H1 (cell line): ENCODE measurements around the gene GULP1. TPM values are rescaled to one million over a fixed set of nuclear protein-coding genes. Genes with fewer than 3 reads are reported as not detected.

ENCODE experiments used
- CTCF ChIA-PET: fragments of 300-600 bp; sonication (Branson Sonifier 250); formaldehyde crosslinking; loops from one replicate; lab custom pipeline; 2021; ENCODE audit not compliant: partially characterized antibody; lab: Charles Lee
- POLR2A ChIA-PET: fragments of 300-600 bp; sonication (Branson Sonifier 250); formaldehyde crosslinking; loops from one replicate; lab custom pipeline; 2021; ENCODE audit warnings: inconsistent platforms; ENCODE audit not compliant: partially characterized antibody; lab: Charles Lee
- DNase-seq, 2 experiments: peaks; one replicate each; pipeline versions ENCODE4 v3.0.0 to v3.0.0-alpha.2; 2010 to 2022; ENCODE audit warnings: low spot score in 2 of 2, low read depth in 1 of 2, mixed read lengths in 1 of 2
- FAIRE-seq: peaks from 2 replicates; lab custom pipeline; 2011; peaks lifted over from hg19 to GRCh38; lab: Jason Lieb, UNC
- H2AFZ ChIP-seq: 2 replicates; pipeline ENCODE4 v1.8.1; 2012; ENCODE audit warnings: low read length, inconsistent platforms
- H2AK5ac ChIP-seq: 2 replicates; pipeline ENCODE4 v1.6.1; 2013; ENCODE audit warnings: low read depth, low read length
- H2BK120ac ChIP-seq: replicated peaks from 2 replicates; pipeline ENCODE3; 2013; ENCODE audit warnings: low read depth, low read length, inconsistent platforms
- H2BK12ac ChIP-seq: 2 replicates; pipeline ENCODE4 v1.6.1; 2013; ENCODE audit warnings: low read depth, low read length
- H2BK15ac ChIP-seq: 2 replicates; pipeline ENCODE4 v1.6.1; 2013; ENCODE audit warnings: low read length
- H2BK20ac ChIP-seq: 2 replicates; pipeline ENCODE4 v1.6.1; 2013; ENCODE audit warnings: low read length
- H2BK5ac ChIP-seq: 2 replicates; pipeline ENCODE4 v1.6.1; 2013; ENCODE audit warnings: low read depth, low read length
- H3K14ac ChIP-seq: 2 replicates; pipeline ENCODE4 v1.6.1; 2013; ENCODE audit warnings: inconsistent platforms; ENCODE audit not compliant: insufficient read length
- H3K18ac ChIP-seq: 2 replicates; pipeline ENCODE4 v1.6.1; 2013; ENCODE audit warnings: low read length; ENCODE audit errors: extremely low read depth
- H3K23ac ChIP-seq: 2 replicates; pipeline ENCODE4 v1.6.1; 2013; ENCODE audit warnings: inconsistent platforms; ENCODE audit not compliant: insufficient read length
- H3K23me2 ChIP-seq: 2 replicates; pipeline ENCODE4 v1.6.1; 2013; ENCODE audit warnings: low read depth, low read length
- H3K27ac ChIP-seq: 2 replicates; pipeline ENCODE4 v1.6.1; 2011; ENCODE audit warnings: low read depth, low read length, inconsistent platforms
- H3K27me3 ChIP-seq, 4 experiments: replicated peaks in 1 of 4; 1 replicate in 1 of 4; 2 replicates in 3 of 4; pipeline versions ENCODE4 v1.6.1 to v1.8.1; 2011 to 2013; ENCODE audit warnings: low read length in 3 of 4, mild to moderate bottlenecking in 3 of 4, inconsistent platforms in 2 of 4, mixed read lengths in 2 of 4, moderate library complexity in 1 of 4; ENCODE audit not compliant: control insufficient read depth in 3 of 4, insufficient read depth in 3 of 4; ENCODE audit errors: extremely low read depth in 1 of 4
- H3K36me3 ChIP-seq, 4 experiments: 2 replicates each; pipeline versions ENCODE4 v1.6.1 to v1.8.1; 2011 to 2013; ENCODE audit warnings: mild to moderate bottlenecking in 4 of 4, low read length in 3 of 4, moderate library complexity in 2 of 4, control low read depth in 1 of 4, inconsistent platforms in 1 of 4; ENCODE audit not compliant: insufficient read depth in 4 of 4, control insufficient read depth in 2 of 4
- H3K4ac ChIP-seq: replicated peaks from 2 replicates; pipeline ENCODE3; 2013; ENCODE audit warnings: low read length, low read depth, mixed read lengths, inconsistent platforms; ENCODE audit not compliant: insufficient read length
- H3K4me1 ChIP-seq, 4 experiments: replicated peaks in 1 of 4; 1 replicate in 1 of 4; 2 replicates in 3 of 4; pipeline versions ENCODE4 v1.6.1 to v1.8.1; 2011 to 2013; ENCODE audit warnings: low read length in 3 of 4, inconsistent platforms in 2 of 4, mixed read lengths in 1 of 4; ENCODE audit not compliant: insufficient read depth in 4 of 4, control insufficient read depth in 3 of 4
- H3K4me2 ChIP-seq, 2 experiments: 2 replicates each; pipeline versions ENCODE4 v1.6.1 to v1.8.1; 2011 to 2013; ENCODE audit warnings: low read depth in 2 of 2, low read length in 2 of 2, control low read depth in 1 of 2, inconsistent platforms in 1 of 2, mild to moderate bottlenecking in 1 of 2; ENCODE audit not compliant: insufficient read depth in 1 of 2
- H3K4me3 ChIP-seq, 4 experiments: fragments of 200-600, 300-600 bp in 1 of 4; sonication (generic), shearing (Covaris generic), sonication (Bioruptor Twin) in 1 of 4; 2 replicates each; pipeline versions ENCODE4 v1.5.1 to v1.8.1; 2011 to 2016; ENCODE audit warnings: low read length in 4 of 4, low read depth in 3 of 4, control low read depth in 2 of 4, inconsistent platforms in 2 of 4, mild to moderate bottlenecking in 2 of 4, mixed read lengths in 1 of 4, moderate library complexity in 1 of 4; ENCODE audit not compliant: insufficient read depth in 2 of 4; ENCODE audit errors: extremely low read depth in 1 of 4
- H3K56ac ChIP-seq: replicated peaks from 2 replicates; pipeline ENCODE3; 2013; ENCODE audit warnings: low read depth, mild to moderate bottlenecking, mixed read lengths, low read length, inconsistent platforms; ENCODE audit not compliant: insufficient read length
- H3K79me1 ChIP-seq: 2 replicates; pipeline ENCODE4 v1.6.1; 2013; ENCODE audit warnings: low read depth, low read length, control low read depth
- H3K79me2 ChIP-seq, 2 experiments: 2 replicates each; pipeline versions ENCODE4 v1.6.1 to v1.8.1; 2012 to 2013; ENCODE audit warnings: low read length in 2 of 2, mild to moderate bottlenecking in 2 of 2, inconsistent platforms in 1 of 2; ENCODE audit not compliant: insufficient read depth in 2 of 2, control insufficient read depth in 1 of 2
- H3K9ac ChIP-seq, 4 experiments: replicated peaks in 1 of 4; 1 replicate in 1 of 4; 2 replicates in 3 of 4; pipeline versions ENCODE4 v1.6.1 to v1.8.1; 2011 to 2013; ENCODE audit warnings: low read depth in 3 of 4, low read length in 3 of 4, control low read depth in 2 of 4, mild to moderate bottlenecking in 2 of 4, moderate library complexity in 2 of 4, inconsistent platforms in 1 of 4; ENCODE audit errors: extremely low read depth in 1 of 4
- H3K9me3 ChIP-seq, 2 experiments: 2 replicates each; pipeline versions ENCODE4 v1.6.1 to v1.8.1; 2012 to 2013; ENCODE audit warnings: mild to moderate bottlenecking in 2 of 2, moderate library complexity in 2 of 2, control low read depth in 1 of 2, inconsistent platforms in 1 of 2, low read depth in 1 of 2, low read length in 1 of 2, mixed read lengths in 1 of 2; ENCODE audit not compliant: insufficient read depth in 2 of 2
- H4K20me1 ChIP-seq, 2 experiments: replicated peaks in 1 of 2; 2 replicates each; pipeline versions ENCODE3 to v1.8.1; 2011 to 2013; ENCODE audit warnings: inconsistent platforms in 2 of 2, low read length in 2 of 2, mild to moderate bottlenecking in 1 of 2; ENCODE audit not compliant: insufficient read depth in 2 of 2, control insufficient read depth in 1 of 2
- H4K5ac ChIP-seq: 2 replicates; pipeline ENCODE4 v1.6.1; 2013; ENCODE audit warnings: low read length, low read depth, mixed read lengths, inconsistent platforms; ENCODE audit not compliant: insufficient read length
- H4K8ac ChIP-seq: 2 replicates; pipeline ENCODE4 v1.8.0; 2013; ENCODE audit warnings: mild to moderate bottlenecking, moderate library complexity, low read length, inconsistent platforms; ENCODE audit not compliant: insufficient read depth; ENCODE audit errors: extremely low read depth
- H4K91ac ChIP-seq: replicated peaks from 2 replicates; pipeline ENCODE3; 2013; ENCODE audit warnings: low read length, mixed read lengths, inconsistent platforms; ENCODE audit not compliant: insufficient read length
- CBX5 ChIP-seq: fragments of 300-800, 300-1000 bp; sonication (generic); IDR thresholded peaks from 2 replicates; pipeline ENCODE4 v1.7.1; 2016; ENCODE audit warnings: antibody characterized with exemption, low read length, low read depth
- GTF2F1 ChIP-seq: IDR thresholded peaks from 2 replicates; pipeline ENCODE4 v1.6.1; 2012; ENCODE audit warnings: low read depth, low read length, improper control_type of control experiment, borderline replicate concordance
- JUND ChIP-seq: IDR thresholded peaks from 2 replicates; pipeline ENCODE4 v1.6.1; 2011; ENCODE audit warnings: mild to moderate bottlenecking, improper control_type of control experiment, low read length
- RAD21 ChIP-seq, 2 experiments: IDR thresholded peaks in 1 of 2; conservative IDR thresholded peaks in 1 of 2; 2 replicates each; pipeline ENCODE4 v1.6.1; 2011; ENCODE audit warnings: low read depth in 2 of 2, low read length in 2 of 2, improper control_type of control experiment in 1 of 2, inconsistent platforms in 1 of 2, mild to moderate bottlenecking in 1 of 2, moderate library complexity in 1 of 2
- SP2 ChIP-seq: IDR thresholded peaks from 2 replicates; pipeline ENCODE4 v1.6.1; 2012; ENCODE audit warnings: mild to moderate bottlenecking, low read length, inconsistent platforms
- WGBS, 2 experiments: shearing (Covaris generic) in 1 of 2; methylation state at CpG; one replicate each; pipeline versions ENCODE4 v1.1.6 to v1.1.7; 2013 to 2015; ENCODE audit warnings: low lambda C conversion rate in 2 of 2, mixed read lengths in 2 of 2, inconsistent platforms in 1 of 2, low coverage in 1 of 2, missing lambda C conversion rate in 1 of 2; ENCODE audit not compliant: insufficient replicate concordance in 2 of 2, insufficient coverage in 1 of 2, insufficient read length in 1 of 2; ENCODE audit errors: extremely low coverage in 1 of 2, missing lambda C conversion rate in 1 of 2; 5-methylcytosine and 5-hydroxymethylcytosine counted together
- polyA plus RNA-seq, 7 experiments: library from polyadenylated mRNA; depleted of rRNA in 3 of 7; stranded (reverse) in 5 of 7; unstranded in 2 of 7; fragments of >200 nt in 5 of 7; fragments of 200-250 nt in 2 of 7; gene quantifications; 1 replicate in 5 of 7; 2 replicates in 1 of 7; 4 replicates in 1 of 7; pipeline versions ENCODE4 v1.2.1 to v1.2.3, GENCODE V29; 2011 to 2013; ENCODE audit warnings: missing spikeins in 2 of 7, mixed read lengths in 2 of 7
- total RNA-seq: library from RNA; stranded (reverse); fragmentation: NEBNext Ultra II Directional; extraction: Animal tissue kit (Norgen Biotek cat#: 25700); gene quantifications from 2 replicates; pipeline ENCODE4 v1.2.1, GENCODE V29; 2021
- TF ChIP-seq, protein P1 (sequence below), 3 experiments: IDR thresholded peaks; 1 replicate in 2 of 3; 2 replicates in 1 of 3; pipeline versions ENCODE4 v1.5.1 to v1.6.1; 2011; ENCODE audit warnings: low read length in 3 of 3, mild to moderate bottlenecking in 3 of 3, inconsistent platforms in 2 of 3, low read depth in 1 of 3, moderate library complexity in 1 of 3; ENCODE audit not compliant: insufficient read depth in 1 of 3; ENCODE audit errors: control extremely low read depth in 1 of 3
- TF ChIP-seq, protein P2 (sequence below): IDR thresholded peaks from 2 replicates; pipeline ENCODE4 v1.6.1; 2012; ENCODE audit warnings: inconsistent platforms

Gene GULP1
- total and polyA plus RNA-seq, 2 of the 8 experiments (the other 6 are each of a cell fraction or from before 2014, with no cell fraction given): 69.7 to 139 TPM

DNA sequence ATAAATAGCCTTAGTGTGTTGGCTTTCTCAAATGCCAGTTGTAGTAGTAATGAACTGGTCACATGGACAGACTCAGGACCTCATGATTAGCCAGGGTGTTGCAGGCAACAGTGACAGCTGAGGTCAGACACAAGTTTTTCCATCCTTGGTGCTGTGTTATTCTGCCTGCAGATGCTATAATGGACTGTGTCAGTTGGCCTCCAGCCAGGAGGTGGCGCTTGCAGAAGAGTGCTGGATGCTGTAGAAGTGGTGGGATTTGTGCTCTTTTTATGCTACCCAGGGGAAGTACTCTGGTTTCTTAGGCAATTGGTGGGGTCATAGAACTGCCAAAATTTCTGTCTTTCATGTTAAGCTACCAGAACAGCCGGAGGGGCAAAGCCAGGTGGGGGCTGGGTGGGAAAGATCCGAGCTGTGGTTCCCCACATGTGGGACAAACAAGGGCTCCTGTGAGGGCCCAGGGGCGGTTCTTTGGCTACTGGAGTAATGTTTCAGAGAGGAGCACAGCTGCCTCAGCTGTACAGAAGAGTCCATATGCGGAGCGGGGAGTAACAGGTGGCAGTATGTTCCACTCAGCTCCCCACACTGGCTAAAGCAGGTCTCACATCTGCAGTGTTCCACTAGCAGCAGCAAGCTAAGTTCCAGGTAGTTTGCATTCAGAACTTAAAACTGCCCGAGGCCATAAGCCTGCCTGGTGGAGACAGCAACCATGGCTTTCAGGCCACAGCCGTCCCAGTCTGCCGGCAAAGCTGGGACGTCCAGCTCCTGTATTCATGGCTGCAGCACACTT, 104.4 kb downstream of the GULP1 start:
- ChIA-PET POLR2A (interaction anchor here (1.4 to 1.8 kb wide), 2 partner anchors 32 to 103 kb away, joined by 3 to 8 read pairs; no protein-coding TSS in a partner anchor), CTCF (interaction anchor here (0.7 to 3.2 kb wide), 17 partner anchors 8 to 529 kb away, joined by 3 to 20 read pairs (median 4); no protein-coding TSS in a partner anchor)
- 86% methylated on average over 10 of the region's 10 CpGs; no CpG with 5 or more reads in 1 of the 2 experiments for WGBS, 2 experiments
- Histone ChIP-seq H3K4me2 (no peak overlapping the region), H3K23me2 (peaks cover 2% of the 10 kb centered on the region; the same call in 1 of the 2 replicates), H2BK5ac (0 out of 2 replicates have a peak overlapping the region, but pooled peaks have one; percentile 16), H3K23ac (no peak overlapping the region), H3K56ac (no peak overlapping the region), H3K27me3 (no peaks in the 10 kb centered on the region), H3K27ac (no peak overlapping the region), H2BK12ac (no peak overlapping the region), H3K18ac (0 out of 2 replicates have a peak overlapping the region, but pooled peaks have one; percentile 24), H2BK120ac (peak overlapping the region; percentile 64), H4K5ac (no peak overlapping the region), H4K20me1 (peaks cover 7 to 9% of the 10 kb centered on the region in 2 experiments), H3K4me3 (no peak overlapping the region), H3K36me3 (peaks cover 0 to 5% (median 0%) of the 10 kb centered on the region in 4 experiments; a peak in 2 of 8 replicates), H3K9ac (no peak overlapping the region), H2AFZ (no peak overlapping the region), H3K14ac (no peak overlapping the region), H3K4ac (no peak overlapping the region), H4K91ac (no peak overlapping the region), H2BK15ac (no peak overlapping the region; the same call in 1 of the 2 replicates), H2BK20ac (no peak overlapping the region), H3K9me3 (no peaks in the 10 kb centered on the region), H2AK5ac (no peak overlapping the region), H3K79me1 (peaks cover 7% of the 10 kb centered on the region; the same call in 1 of the 2 replicates), H4K8ac (no peak overlapping the region), H3K79me2 (peaks cover 8 to 97% of the 10 kb centered on the region in 2 experiments), H3K4me1 (peaks cover 0 to 8% (median under 1%) of the 10 kb centered on the region in 4 experiments; a peak in 3 of 7 replicates)
- FAIRE-seq (peak; percentile 39), DNase-seq (no peak)
- TF ChIP-seq JUND (no peak), RAD21 (IDR thresholded peaks at IDR 0.05 in 1 of 2, conservative IDR thresholded peaks at IDR 0.05 in 1 of 2; ENCODE audit: low read depth in 2 of 2, low read length in 2 of 2) (peak; percentile 27 to 54; a peak in 3 of 4 replicates), SP2 (peak; percentile 11; the same call in 1 of the 2 replicates), GTF2F1 (no peak), CBX5 (no peak)
- TF ChIP-seq, protein P1, sequence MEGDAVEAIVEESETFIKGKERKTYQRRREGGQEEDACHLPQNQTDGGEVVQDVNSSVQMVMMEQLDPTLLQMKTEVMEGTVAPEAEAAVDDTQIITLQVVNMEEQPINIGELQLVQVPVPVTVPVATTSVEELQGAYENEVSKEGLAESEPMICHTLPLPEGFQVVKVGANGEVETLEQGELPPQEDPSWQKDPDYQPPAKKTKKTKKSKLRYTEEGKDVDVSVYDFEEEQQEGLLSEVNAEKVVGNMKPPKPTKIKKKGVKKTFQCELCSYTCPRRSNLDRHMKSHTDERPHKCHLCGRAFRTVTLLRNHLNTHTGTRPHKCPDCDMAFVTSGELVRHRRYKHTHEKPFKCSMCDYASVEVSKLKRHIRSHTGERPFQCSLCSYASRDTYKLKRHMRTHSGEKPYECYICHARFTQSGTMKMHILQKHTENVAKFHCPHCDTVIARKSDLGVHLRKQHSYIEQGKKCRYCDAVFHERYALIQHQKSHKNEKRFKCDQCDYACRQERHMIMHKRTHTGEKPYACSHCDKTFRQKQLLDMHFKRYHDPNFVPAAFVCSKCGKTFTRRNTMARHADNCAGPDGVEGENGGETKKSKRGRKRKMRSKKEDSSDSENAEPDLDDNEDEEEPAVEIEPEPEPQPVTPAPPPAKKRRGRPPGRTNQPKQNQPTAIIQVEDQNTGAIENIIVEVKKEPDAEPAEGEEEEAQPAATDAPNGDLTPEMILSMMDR (IDR thresholded peaks at IDR 0.05; ENCODE audit: control extremely low read depth in 1 of 3, insufficient read depth in 1 of 3, low read depth in 1 of 3, low read length in 3 of 3): peak; percentile 41 to 72 (median 67)
- TF ChIP-seq, protein P2, sequence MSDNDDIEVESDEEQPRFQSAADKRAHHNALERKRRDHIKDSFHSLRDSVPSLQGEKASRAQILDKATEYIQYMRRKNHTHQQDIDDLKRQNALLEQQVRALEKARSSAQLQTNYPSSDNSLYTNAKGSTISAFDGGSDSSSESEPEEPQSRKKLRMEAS: no peak
